AG09309 (cell line): Measurements from ENCODE around the gene MAP3K6.

Experiments used
- DNase-seq: peaks from one replicate; pipeline ENCODE4 v3.0.0-alpha.2; 2010; ENCODE audit warnings: low read depth
- H3K4me3 ChIP-seq: 2 replicates; pipeline ENCODE4 v1.5.1; 2011; ENCODE audit warnings: mild to moderate bottlenecking, low read depth, low read length, moderate library complexity; ENCODE audit not compliant: control insufficient read depth
- TF ChIP-seq, protein P1 (sequence below): IDR thresholded peaks from 2 replicates; pipeline ENCODE4 v1.5.1; 2011; ENCODE audit warnings: mild to moderate bottlenecking, low read depth, low read length, inconsistent platforms; ENCODE audit not compliant: insufficient read depth, control insufficient read depth; ENCODE audit errors: missing control alignments

MAP3K6 gene

DNA sequence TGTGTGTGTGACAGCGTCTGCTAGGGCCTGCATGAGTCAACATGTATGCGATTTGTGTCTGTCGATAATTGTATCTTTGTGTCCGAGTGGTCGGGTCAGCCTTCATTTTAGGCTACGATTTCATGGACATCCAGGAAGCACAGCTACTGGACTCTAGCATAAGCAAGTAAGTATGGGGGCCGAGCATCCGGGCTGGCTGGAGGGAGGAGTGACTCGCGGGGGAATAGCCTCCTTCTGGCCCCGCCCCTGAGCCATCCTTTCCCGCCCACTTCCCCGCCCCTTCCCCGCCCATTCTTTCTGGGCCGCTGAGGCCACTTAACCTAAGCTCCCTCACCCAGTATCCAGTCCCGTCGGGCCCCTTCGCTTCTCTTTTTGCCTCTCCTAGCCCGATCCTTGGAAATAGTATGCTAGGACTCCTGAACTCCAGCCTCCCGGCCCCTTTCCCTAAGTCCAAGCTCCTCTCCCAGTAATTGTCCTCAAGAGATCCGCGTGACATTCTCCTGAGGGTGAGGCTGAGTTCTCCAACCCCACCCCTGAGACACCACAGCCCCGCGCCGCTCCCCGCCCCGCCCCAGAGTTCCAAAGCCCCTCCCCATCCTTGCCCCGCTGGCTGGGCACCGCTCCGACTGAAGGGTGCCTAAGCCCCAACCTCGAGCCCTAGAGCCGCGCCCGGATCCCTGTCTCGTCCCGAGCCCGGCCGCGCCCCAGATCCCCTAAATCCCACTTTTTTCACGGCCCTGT lies 1.2 kb downstream of the MAP3K6 start:
- TF ChIP-seq, protein P1, sequence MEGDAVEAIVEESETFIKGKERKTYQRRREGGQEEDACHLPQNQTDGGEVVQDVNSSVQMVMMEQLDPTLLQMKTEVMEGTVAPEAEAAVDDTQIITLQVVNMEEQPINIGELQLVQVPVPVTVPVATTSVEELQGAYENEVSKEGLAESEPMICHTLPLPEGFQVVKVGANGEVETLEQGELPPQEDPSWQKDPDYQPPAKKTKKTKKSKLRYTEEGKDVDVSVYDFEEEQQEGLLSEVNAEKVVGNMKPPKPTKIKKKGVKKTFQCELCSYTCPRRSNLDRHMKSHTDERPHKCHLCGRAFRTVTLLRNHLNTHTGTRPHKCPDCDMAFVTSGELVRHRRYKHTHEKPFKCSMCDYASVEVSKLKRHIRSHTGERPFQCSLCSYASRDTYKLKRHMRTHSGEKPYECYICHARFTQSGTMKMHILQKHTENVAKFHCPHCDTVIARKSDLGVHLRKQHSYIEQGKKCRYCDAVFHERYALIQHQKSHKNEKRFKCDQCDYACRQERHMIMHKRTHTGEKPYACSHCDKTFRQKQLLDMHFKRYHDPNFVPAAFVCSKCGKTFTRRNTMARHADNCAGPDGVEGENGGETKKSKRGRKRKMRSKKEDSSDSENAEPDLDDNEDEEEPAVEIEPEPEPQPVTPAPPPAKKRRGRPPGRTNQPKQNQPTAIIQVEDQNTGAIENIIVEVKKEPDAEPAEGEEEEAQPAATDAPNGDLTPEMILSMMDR: no peak
- peak overlapping the region; percentile 83 for H3K4me3 ChIP-seq

DNA sequence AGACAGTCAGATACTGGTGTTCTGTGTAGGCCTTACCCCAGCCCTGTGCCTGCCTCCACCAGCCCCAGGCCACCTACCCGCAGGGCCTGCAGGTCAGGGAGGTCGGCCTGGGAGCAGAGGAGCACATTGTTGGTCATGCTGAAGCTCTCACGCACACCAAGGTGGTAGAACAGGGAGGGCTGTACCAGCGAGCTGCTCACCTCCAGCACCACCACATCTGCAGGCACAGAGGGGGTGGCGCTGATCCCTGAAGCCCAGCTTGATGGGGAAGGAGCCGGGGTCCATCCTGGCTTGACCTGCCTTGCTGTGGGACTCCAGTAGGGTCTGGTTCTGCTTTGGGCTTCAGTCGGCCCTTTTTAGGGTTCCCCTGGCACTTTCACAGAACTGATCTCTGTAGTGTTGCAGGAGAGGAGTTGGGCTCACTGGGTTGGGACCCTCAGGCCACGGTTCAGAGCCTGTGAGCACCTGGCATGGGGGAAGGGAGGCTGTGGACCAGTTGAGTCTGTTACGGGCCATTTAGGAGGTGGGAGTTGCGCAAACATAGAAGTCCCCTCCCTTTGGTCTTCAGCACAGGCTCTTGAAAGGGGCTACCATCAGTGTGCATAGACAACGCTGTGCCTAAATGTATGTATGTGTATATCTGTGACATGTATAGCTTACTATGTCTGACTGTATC lies 1.9 kb downstream of the MAP3K6 start:
- H3K4me3 ChIP-seq: peak overlapping the region; percentile 83
- DNase-seq: no peak

More for the DNA sequence above, 1.2 kb downstream of the MAP3K6 start:
- DNase-seq: peak; percentile 49

DNA sequence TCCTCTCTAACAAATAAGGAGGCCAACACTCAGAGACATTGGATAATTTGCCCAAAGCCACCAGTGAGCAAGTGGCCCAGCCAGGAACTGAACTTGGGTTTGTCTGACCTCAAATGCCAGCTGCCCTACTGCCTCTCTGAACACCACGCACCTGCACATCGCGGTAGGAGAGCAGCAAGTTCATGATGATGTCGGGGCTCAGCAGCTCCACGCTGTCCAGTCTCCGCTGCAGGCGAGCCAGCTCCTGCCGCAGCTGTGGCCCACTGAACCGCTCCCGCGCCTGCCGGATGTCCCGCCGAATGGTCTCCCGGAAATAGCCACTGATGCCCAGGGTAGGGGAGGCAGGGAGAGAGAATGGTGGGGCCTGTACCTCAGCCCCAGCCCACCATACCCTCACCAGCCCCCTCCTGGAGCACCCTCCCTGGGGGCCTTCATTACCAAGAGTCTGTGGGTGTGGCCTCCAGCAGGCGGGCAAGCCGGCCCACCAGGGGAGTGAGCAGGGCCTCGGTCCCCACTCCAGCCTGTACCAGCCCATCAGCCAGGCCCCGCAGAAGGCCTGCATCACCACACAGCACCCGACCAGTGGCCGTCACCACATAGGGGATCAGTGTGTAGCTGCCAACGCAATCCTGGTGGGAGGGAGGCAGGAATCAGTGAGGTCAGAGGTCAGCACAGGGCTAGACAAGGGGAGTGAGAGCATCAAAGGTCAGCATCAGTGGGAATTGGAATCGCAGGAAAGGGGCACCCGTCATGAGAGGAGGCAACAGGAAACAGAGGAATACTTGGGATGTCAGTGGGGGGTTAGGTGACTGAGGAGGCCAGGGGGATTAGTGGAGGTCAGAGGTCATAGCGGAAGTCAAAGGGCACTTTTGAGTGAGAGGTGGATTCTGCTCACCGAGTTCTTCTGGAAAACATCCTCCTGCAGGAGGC lies 2.7 kb downstream of the MAP3K6 start:
- TF ChIP-seq, protein P1: no peak
- H3K4me3 ChIP-seq: no peak overlapping the region
- no peak for DNase-seq

More for the DNA sequence above, 1.9 kb downstream of the MAP3K6 start:
- TF ChIP-seq, protein P1: no peak

DNA sequence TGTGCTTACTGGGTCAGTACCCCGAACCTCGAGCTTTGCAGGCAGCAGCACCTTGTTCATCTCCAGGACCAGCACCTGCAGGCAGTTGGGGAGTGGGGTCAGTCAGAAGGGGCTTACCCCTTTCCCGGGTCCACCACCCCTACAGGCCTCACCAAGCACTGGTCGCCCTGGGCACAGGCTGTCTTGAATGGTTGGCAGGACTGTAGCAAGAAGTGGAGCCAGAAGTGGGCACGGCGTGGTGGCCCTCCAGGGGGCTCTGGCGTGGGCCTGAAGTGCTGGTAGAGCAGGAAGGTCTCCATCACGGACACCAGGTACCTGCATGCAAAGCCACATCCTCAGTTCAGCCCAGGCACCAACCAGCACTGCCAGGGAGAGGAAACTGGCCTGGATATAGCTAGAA lies 5.2 kb downstream of the MAP3K6 start:
- TF ChIP-seq, protein P1: no peak
- no peak for DNase-seq
- no peak overlapping the region for H3K4me3 ChIP-seq

DNA sequence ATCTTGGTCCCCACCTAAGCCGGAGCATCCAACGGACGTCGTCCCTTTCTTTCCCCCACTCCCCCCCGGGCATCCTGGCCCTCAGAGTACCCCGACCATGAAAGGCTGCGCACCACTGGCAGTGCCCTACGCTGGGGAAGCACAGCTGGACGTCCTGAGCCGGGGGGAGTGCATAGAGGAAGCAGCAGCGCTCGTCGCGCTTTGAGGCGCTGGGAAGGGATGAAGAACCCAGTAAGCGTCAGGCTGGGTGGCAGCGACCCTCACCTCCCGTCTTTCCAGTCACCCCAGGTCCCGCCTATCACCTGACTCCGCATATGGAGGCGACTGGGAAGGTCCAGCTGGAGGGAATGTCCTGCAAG lies 5.7 kb downstream of the MAP3K6 start:
- DNase-seq: no peak
- H3K4me3 ChIP-seq: no peak overlapping the region
- TF ChIP-seq, protein P1: no peak

DNA sequence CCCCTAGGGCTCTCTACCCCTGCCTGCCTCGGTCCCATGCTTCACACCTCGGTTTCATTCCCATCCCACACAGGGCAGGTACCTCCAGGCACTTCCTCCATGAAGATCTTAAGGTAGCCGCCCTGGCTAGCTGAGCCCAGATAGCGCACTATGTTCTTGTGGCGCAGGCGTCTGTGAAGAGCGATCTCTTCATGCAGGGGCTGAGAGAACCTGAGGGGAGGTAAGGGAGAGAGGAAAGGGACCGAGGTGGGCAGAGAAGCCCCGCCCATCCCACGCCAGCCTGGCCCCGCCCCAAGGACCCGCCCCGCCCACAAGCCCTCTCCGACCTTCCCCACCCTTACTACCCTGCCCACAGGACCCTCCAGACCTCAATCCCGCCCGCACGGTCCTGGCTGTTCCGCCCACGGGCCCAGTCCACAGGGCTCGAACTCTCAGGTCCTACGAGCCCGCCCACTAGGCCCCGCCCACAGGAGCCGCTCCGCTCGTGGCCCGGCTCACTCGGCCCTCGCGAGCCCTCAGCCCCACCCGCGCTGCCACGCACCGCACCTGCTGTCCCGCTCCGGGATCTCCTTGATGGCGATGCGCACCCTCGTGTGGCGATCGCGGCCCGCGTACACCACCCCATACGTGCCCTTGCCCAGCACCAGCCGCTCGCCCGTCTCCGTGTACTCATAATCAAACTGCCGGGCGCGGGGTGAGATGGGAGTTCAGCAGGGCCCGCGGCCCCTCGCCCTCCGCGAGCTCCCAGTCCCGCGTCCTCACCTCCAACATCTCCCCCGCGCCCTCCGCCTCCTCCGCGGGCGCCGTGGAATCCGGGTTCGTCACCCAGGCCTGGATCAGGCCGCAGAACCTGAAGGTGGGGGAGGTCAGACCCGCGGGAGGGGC lies 6.4 kb downstream of the MAP3K6 start:
- no peak overlapping the region for H3K4me3 ChIP-seq
- DNase-seq: no peak
- TF ChIP-seq, protein P1: no peak
